Measurements from ENCODE around the gene CNPY1.

Gene CNPY1

DNA sequence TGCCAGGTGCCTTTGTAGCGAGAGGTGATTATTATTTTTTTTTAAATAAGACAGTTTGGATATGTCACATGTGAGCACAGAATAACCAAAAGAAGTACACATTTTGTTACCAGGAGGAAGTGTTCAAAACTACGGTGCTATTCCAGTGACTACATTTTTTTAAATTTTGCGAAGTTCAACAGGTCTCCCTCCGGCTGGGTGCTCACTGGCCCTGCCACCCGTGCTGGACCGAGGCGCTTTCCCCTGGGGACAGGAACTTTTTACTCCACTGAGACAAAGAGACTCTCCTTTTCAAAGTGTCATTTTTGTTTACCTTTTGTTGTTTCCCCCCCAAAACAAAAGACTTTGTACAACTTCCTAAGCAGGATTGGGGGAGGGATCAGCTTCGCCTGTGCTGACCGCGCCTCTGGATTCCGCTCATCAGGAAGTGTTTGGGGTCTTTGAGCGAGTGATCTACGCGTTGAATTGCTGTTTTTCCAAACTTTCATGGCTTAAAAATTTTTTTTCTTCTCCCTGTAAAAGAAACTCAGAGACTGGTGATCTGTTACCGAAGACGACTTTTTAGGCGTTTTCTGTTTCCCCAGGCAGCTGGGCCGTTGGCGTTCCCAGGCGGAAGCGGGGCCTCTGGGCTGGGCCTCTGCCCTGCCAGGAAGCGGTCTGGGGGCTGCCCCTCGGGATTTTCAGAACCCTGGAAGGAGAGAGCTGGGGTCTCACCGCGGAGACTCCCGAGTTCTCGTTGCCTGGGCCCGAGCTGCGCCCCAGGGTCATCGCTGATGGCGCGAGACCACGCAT is 81.2 kb downstream of the CNPY1 start:
- no peak for DNase-seq

- DNase-seq, result no peak
Observed at GRCh38 chr7:155464183-155464582, 82.2 kb downstream of the CNPY1 start.

DNA sequence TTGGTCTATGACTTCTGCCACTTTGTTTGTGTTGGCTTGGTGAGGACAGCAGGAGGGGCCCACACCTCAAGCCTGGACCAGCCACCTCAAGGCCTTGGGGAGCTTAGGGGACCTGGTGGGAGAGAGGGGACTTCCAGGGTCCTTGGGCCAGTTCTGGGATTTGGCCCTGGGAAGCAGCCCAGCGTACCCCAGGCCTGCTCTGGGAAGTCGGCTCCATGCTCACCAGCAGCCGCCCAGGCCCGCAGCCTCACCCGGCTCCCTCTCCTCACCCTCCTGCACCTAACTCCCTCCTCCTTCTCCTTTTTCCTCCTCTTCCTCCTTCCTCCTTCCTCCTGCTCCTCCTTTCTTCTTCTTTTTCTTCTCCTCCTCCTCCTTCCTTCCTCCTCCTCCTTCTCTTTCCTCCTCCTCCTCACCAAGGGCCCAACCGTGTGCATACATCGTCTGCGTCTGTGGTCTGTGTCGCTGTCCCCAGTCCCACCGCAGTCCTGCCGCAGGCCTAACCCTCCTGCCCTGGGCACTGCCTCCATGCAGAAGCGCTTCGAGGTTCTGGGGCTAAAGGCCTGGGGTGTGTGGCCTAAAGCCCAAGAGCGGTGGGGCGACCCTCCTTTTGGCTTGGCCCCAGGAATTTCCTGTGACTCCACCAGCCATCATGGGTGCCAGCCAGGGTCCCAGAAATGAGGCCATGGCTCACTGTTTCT is 83.1 kb downstream of the CNPY1 start:
- no peak for DNase-seq

- no peak for DNase-seq
Observed at GRCh38 chr7:155462163-155462735, 84.1 kb downstream of the CNPY1 start.

GRCh38 chr7:155461631-155462030 is 84.7 kb downstream of the CNPY1 start:
- DNase-seq, result no peak

- no peak for DNase-seq
Observed at GRCh38 chr7:155460926-155461613, 85.3 kb downstream of the CNPY1 start.

DNA sequence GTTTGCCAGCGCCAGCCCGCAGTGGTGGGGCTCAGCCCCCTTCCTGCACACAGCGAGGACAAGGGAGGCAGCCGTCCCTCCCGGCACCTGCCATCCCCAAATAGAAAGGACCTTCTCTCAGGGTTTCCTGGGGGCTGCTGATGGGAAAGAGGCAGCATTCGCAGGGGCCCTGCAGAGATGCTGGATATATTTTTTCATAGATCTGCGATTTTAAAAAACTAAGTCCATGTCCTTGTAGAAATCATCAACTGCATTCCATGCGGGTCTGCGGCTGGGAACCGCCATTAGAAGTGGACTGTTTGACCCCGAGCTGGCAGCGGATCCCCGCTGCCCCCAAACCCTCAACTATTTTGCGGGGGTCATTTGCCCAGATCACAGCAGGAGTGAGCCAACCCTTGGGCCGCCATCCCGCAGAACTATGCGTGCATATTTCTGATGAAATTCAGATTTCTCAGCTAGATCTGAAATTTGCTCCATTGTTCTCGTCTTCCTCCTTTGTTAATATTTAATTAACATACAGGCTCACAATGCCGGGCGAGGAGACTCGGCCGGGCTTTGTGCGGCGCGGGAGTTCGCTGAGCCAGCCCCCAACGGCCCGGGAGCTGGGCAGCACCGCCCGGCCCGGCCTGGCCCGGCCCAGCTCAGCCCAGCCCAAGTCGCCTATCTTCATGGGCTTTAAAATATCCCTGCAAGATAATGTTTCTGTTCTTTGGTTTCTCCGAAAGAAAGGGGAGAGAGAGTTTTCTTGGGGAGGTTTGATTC is 86.5 kb downstream of the CNPY1 start:
- no peak for DNase-seq

GRCh38 chr7:155458878-155459699 is 87.3 kb downstream of the CNPY1 start:
- DNase-seq, result no peak

DNA sequence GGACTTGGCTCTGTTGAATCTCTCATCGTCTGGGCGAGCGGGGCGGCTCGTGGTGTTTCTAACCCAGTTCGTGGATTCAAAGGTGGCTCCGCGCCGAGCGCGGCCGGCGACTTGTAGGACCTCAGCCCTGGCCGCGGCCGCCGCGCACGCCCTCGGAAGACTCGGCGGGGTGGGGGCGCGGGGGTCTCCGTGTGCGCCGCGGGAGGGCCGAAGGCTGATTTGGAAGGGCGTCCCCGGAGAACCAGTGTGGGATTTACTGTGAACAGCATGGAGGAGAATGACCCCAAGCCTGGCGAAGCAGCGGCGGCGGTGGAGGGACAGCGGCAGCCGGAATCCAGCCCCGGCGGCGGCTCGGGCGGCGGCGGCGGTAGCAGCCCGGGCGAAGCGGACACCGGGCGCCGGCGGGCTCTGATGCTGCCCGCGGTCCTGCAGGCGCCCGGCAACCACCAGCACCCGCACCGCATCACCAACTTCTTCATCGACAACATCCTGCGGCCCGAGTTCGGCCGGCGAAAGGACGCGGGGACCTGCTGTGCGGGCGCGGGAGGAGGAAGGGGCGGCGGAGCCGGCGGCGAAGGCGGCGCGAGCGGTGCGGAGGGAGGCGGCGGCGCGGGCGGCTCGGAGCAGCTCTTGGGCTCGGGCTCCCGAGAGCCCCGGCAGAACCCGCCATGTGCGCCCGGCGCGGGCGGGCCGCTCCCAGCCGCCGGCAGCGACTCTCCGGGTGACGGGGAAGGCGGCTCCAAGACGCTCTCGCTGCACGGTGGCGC is 88.1 kb downstream of the CNPY1 start, which contains the start of gene EN2:
TSS of gene EN2 (plus strand) at position 19 of the 767 bp plus-strand sequence. CDS start at position 268, 249 bp downstream.
- DNase-seq, result no peak

DNA sequence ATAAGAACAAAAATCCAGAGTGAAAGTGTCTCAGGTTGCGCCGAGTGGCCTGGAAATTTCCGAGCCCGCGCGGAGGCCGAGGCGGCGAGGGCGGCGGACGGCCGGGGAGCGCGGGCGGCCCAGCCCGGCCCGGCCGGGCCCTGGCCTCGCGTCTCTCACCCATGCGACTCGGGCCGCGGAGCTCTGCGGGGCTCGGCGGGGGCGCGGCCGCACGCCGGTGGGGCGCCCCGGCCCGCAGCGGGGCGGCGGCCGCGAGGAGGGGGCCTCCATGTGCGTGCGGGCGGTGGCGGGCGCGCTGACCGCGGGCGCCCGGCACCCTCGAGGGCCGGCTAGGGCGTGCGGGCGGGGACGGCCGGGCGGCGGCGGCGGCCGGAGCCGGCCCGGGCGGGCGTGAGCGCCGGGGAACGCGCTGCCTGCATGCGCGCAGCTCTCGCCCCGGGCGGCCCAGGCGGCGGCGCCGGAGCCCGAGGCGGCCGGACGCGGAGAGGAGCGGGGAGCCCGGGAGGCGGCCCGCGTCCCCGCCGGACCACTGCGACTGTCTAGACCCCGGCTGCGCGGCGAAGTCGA is 88.7 kb downstream of the CNPY1 start:
- no peak for DNase-seq

GRCh38 chr7:155456738-155457543 is 89.4 kb downstream of the CNPY1 start:
- DNase-seq, result no peak

- no peak for DNase-seq
Observed at GRCh38 chr7:155455776-155456737, 90.3 kb downstream of the CNPY1 start.

GRCh38 chr7:155455132-155455693 is 91.1 kb downstream of the CNPY1 start:
- no peak for DNase-seq

DNA sequence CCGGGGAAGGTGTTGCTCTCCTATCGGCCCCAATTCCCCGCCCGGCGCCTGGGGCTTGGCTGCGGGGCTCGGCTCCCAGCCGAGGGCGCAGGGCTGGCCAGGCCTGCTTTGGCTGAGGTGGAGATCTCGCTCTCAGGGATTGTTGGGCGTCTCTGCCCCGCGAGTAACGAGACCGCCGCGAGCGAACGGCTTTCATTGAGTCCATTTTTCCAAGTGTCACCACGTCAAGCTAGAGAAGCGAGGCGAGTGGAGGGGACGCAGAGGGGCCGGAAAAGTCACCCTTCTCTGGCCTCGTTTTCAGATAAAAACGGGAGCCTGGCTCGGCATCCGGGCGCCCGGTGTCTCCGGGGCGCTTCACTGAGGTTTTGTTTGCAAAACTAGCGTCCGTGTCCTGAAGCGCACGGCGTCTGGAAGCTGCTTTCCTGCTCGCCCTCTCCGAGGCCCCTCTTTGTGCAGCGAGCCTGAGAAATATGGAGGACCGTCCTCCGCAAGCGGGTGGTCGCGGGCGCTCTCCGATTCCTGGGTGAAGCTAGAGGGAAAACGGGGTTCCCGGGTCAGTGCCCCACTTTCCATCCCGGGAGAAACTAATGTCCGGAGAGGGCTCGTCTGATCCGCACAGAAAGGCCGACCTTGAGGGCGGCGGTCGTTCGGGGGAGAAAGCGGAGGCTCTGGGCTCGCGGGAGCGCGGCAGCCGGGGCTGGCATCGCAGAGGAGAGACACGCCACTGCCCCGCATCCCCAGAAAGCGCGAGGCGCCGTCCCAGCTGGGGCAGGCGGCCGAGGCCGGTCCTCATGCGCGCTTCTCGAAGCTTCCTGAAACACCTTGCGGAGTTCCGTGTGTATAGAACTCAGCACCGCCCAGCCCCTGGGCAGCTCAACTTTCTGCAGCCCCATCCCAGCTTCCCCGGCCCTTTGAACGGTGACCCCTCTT is 91.9 kb downstream of the CNPY1 start:
- no peak for DNase-seq

DNA sequence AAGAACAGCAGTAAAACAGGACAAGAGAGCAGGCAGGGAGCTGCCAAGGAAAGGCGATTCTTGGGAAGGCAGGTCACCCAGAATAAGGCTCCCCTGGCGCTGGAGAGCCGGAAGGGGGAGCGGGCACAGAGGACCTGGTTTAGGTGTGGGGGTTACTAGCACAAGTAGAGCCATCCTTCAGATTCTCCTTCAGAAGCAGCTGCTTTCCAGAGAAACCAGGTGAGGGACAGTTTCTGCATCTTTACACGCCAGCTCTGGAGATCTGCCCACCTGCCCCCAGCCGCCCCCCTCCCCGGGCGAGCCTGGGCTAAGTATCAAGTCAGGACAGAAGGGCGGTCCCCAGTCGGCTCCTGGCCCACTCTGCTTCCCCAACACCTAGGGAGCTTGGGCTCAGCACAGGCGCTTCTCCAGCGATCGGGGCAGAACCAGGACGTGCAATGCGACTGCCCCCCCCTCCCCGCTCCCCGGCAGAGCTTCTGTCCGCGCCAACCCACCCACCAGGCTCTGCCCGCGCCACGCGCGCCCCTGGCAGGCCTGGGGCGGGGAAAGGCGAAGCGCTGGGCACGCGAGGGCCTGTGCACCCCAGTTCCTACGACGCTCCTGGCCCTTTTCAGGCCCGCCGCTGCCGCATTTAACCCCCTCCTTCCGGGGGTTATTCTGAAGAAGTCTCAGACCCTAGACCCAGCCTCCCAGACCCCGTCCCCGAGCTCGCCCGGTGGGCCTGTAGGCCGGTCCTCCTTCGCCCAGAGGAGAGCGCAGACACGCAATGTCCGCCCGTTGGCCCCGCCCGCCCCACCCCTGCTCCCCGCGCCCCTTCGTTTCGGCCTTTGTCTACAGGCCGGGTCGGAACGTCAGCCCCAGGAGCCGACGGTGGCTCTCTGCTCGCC is 92.8 kb downstream of the CNPY1 start:
- DNase-seq, result no peak
